Activated naive CD4-positive, alpha-beta T cell treated with Interleukin-2 at 50 U/mL for 16 hours (primary cell): ENCODE data around the gene TSHZ2.
A peak's percentile ranks its signal among the peaks of the same experiment; 100 is the strongest.
"Not testable (repeated sequence)": the region's sequence is repeated elsewhere in the genome, so short reads cannot be mapped to it uniquely, and the experiment has no call there.

ENCODE experiments used
- DNase-seq: peaks from one replicate; pipeline ENCODE4 v3.0.0-alpha.2; 2020

The TSHZ2 gene

DNA sequence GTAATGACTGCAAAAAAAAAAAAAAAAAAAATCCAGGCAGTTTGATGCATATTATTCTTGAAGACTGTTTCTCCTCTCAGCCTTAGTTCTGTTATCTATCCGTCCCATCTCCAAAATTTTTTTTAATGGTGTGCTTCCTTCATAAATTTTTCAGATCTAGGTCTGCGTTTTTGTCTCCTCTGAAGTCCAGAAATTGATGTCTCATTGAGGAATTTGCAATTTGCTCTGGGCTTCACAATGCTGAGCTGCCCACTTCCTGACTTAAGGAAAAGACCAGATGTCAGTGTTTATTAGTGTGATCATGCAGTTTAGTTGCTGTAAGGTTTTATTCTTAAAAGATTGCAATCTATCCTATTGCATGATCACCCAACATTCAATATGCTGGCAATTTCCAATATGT, 323.9 kb downstream of the TSHZ2 start:
- no peak for DNase-seq

DNA sequence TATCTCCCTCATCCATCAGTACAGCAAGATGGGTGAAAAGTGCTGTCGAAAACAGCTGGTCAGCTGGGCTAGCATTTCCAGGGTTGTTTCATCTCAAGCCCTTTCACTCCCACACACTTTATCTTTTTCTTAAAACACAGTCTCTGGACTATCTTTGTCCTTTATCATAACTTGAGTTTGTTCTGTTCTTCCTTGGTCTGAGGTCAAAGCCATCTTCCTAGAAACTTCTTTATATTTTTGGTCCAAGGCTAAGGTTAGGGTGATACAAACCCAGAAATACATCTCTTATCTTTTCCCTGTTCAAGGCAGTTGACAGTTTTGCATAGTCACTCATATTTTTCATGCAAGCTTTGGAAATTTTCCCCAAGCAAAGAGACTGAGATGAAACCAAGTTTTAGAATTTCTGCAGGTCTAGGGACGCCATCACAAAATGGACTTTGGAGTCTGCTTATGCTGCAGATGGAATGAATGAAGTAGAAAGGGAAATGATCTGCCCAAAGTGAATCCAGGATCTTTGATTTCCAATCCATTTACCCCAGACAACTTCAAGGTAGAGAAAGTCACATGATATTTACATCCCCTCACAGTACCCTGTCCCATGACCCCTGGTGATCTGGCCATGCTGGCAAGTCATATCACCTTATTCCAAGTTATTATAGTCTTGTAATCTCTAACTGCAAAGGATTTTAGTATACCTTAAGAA, 324.4 kb downstream of the TSHZ2 start:
- DNase-seq = no peak

GRCh38 chr20:53297154-53297529, 325.0 kb downstream of the TSHZ2 start:
- no peak for DNase-seq

- no peak for DNase-seq
Measured at GRCh38 chr20:53298260-53298659, 326.1 kb downstream of the TSHZ2 start.

DNA sequence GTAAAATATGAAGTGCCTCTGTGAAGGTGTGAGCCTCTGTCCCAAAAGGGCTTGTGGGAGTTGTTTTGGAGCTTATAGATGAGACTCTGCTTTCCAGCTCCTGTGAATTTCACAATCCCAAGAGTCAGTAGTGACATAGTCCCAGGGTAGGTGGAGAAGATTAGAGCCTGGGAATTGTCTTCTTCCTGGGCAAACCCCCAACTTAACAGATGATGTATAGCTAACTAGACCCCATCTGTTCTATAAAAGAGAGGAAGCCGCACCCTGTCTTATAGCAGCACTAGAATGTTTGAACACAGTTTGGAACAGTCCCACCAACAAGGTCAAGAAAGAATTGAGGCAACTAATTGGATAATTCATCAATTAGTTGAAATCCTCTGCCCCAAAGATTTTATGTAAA, 326.8 kb downstream of the TSHZ2 start:
- no peak for DNase-seq

GRCh38 chr20:53299831-53300230, 327.7 kb downstream of the TSHZ2 start:
- no peak for DNase-seq

DNA sequence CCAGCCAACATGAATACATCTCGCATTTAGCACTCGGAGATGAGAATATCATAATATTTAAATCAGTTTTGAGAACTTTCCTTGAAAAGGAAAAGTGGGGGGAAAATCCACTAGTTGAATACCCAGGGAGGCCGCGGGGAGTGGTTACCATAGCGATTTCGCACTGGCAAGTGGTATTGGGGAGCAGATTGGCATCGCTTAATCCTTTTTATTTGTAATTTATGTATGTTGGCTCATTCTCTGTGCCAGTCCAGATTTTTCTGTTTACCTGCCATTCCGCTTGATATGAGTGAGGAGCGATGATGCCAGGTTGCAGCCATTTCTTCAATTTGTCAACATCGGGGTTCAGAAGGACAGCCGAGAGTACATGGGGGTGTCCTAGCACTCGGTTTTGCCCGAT, 329.7 kb downstream of the TSHZ2 start:
- no peak for DNase-seq

DNA sequence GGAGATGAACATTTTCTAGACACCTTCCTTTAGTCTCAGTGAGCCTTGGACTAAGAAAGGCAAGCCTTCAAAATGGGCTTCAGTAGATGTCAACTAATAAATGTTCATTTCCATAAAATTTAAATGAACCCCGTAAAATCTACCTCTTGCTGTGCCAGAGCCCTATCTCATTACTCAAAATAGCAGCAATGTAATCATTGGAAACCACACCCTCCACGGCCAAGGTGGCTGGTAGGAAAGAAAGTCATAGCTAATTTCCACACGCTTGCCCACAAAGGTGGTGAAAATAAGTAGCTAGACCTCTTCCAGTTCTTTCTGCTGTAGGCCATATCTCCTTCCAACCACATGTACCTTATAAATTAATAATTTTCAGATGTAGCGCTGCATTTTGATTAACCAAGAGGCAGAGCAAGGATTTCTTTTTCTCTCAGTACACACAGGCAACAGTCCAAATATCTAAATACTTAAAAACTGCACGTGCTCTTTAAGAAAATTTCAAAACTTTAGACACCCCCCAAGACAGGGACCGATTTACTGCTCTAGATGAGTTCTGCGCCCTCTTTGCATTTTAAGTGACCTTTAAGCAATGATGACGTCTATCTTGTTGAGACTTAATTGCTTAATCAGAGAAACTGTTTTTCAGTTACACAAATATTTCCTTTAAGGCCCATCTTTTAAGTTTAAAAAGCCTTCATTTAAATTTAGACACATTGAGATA, 330.7 kb downstream of the TSHZ2 start:
- DNase-seq = no peak

DNA sequence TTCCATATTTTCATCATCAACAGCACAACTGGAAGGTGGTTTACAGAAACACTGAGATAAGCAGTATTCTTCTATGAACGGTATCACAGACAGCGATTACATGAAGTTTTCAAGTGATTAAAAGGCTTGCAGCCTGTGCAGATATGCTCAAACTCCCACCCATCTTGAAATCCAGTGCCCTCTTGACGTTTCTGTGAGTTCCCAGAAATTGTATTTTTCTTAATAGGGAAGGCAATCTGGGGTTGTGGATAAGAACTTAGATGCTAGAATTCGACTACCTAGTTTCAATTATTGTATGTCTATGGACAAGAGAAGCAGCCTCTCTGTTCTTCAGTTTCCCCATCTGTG, 331.2 kb downstream of the TSHZ2 start:
- DNase-seq = no peak

DNA sequence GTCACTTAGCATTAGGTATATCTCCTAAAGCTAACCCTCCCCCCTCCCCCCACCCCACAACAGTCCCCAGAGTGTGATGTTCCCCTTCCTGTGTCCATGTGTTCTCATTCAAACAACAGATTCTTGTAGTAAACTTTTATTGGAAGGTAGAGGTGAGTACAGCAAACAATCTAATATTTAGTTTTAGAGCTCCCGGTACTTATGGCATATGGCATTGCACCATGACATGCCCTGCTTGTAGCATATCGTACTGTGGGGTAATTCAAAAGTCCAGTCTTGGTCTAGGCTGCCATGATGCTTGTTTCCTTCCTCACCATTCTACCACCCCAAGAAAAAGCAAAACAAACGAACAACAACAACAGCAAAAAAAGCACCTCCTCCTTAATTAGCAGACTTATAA, 332.0 kb downstream of the TSHZ2 start:
- DNase-seq = no peak

- DNase-seq = no peak
Measured at GRCh38 chr20:53306192-53306805, 334.1 kb downstream of the TSHZ2 start.

DNA sequence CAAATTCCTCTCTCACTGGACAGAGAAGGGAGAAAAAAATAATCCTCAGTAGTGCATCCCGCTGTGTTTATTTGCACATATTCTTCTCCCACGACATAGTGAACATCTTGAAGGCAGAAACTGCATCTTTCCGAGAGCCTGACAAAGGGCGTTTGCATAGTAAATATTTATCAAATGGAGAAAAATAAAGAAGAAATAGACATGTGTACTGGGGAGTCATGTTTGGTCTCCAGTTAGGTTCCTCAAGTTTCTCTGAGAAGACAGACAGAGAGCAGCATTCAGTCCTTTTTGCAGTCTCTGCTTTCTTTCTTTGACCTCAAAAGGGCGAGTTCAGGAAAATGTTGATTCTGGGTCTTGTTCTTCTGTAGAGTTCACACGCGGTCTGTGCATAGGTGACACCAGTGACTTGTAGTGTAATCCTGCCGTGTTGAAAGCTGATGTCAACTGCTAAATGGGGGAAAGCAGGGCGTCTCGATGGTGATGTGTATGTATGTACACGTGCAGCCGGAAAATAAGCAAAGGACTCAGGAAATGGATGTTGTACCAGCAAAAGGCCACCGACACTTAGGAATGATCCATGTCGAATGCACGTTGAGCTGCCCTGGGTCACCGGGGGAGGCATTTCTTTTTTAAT, 335.9 kb downstream of the TSHZ2 start:
- DNase-seq = no peak

DNA sequence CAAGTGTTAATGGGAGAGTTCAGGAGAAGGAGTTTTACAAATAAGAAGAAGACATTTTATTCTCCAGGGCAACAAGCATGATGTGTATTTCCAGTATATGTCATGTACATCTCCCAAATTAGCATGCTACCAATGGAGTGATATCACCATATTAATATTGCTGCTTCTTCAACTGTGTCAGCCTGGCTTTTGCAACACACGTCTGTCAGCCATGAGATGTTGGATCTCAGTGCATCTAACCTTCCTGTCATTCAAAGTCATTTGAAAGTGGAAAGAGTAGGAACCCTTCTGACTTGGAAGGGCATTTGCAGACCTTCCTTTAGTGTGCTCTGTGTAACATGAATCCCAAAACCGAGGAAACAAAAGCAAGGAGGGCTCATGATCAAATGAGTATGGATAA, 337.4 kb downstream of the TSHZ2 start:
- no peak for DNase-seq

DNA sequence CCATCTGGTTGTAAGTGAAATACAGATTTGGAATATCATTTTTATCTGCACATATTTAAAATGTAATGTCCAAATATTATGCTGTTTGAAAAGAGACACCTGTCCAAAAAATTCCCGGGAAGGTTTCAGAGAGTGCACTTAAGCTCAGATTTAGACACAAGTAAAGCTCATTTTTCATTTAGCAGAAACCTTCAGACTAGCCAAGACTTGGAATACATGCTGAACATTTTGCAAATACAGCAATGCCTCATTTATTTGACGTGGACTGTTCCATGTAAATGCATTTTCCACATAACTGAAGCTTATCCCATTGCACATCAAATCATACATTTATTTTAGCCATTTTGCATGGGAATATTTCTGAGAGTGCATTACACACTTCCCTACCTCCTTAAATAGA, 340.8 kb downstream of the TSHZ2 start:
- DNase-seq = no peak

DNA sequence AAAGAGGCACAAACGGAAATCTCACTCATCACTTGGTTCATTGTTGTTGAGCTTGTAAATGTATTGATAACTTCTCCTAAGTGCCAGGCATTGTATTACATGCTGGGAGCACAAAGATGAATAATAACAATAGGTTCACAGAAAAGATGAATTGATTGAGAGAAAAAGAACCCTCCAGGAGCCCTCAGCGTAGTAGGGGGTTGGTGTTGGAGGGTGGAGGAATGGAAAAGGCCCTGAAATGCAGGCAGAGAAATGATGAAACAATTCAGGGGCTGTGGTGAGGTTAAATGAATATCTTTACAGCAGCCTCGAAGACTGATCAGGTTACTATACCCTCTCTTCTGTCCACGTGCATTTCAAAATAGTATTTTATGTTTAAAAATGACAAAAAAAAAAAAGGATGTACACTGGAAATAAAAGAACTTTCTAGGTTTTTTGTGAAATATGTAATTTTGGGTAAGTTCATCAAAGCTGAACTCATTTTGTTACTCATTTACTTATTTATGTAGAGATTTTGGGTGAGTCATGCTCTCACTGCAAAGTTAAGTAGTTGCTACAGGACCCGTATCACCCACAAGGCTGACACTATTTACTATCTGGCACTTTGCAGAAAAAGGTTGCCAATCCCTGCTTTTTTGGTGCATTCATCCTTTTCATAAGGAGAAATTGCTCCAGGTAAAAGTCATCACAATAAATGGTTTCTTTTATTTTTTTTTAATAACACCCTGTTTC, 344.2 kb downstream of the TSHZ2 start:
- no peak for DNase-seq

DNA sequence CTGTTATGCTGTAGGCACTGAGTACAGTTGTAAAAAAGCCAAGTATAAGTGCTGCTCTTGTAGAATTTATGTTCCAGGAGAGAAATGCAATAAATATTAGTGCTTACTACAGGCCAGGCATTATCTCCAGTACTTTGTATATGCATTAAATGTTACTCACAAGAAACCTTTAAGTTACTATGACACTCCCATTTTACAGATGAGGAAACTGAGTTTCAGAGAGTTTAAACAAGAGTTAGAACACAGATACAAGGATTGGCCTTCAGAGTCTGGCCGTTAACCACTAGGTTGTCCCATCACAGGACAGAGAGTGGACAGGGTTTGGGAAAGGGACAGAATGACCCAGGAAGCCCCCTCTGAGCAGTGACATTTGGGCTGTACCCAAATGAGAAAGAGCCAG, 347.0 kb downstream of the TSHZ2 start:
- no peak for DNase-seq

GRCh38 chr20:53319716-53320115, 347.6 kb downstream of the TSHZ2 start:
- no peak for DNase-seq

- DNase-seq = no peak
Measured at GRCh38 chr20:53320701-53321100, 348.5 kb downstream of the TSHZ2 start.

- DNase-seq = no peak
Measured at GRCh38 chr20:53321596-53321995, 349.4 kb downstream of the TSHZ2 start.

DNA sequence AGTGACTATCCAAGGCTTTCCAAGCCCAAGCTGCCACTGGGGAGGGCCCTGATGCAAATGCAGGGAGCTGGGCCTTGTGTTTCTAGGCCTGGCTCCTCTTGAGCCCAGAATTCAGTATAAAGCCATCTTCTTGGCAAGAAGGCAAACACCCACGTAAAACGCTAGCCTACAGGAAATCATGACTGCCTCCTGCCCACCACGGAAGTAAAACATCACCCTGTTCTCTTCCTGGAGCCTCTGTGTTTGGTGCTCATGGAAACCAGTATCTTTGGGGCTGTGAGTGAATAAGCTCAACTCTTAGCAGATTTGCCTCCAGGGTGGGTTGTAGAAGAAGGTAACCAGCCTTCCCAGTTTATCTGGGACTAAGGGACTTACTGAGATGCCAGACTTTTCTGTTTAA, 350.5 kb downstream of the TSHZ2 start:
- peak; percentile 4 for DNase-seq

GRCh38 chr20:53323460-53323859, 351.3 kb downstream of the TSHZ2 start:
- not testable (repeated sequence) for DNase-seq

DNA sequence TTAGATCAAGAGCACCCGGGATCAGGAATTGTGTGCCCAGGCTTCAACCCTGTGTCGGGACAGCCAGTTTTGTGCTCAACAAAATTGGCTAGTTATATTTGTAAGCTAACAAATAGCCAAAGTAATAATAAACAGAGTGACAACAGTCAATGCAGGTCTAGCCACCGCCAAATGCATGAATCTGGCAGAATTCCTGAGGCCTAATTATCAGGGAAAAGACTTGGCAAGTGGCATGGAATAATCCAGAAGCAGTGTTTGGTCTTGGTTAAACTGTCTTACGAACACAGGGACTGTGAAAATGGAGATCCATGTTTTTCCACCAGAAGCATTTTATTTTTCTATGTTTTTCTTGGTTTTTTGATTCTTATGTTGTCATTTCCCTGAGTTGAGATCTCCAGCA, 352.7 kb downstream of the TSHZ2 start:
- no peak for DNase-seq

DNA sequence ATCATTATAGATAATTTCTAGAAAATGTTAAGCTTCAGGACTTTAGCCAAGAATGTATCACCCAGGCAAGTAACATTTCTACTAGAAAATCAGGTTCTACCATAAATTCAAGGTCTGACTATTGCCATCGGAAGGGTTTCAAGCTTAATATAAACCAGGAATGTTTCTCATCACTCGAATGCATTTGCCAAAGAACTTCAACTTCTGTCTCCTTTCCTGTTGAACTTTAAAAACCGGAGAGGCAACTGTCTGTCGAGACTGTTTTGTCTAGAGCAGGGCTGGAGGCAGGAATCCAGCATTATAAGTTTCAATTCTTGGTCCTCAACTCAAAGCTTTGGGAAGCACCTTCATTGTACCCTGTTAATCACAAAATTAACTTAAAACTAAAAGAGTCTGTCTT, 356.8 kb downstream of the TSHZ2 start:
- no peak for DNase-seq
